NCI-H2196 treated with DMSO at 0.1 percent for 48 hours (cell line): ENCODE data around the gene WDR82.
"Not testable (repeated sequence)": the region's sequence is repeated elsewhere in the genome, so short reads cannot be mapped to it uniquely, and the experiment has no call there.

ENCODE experiments used
- DNase-seq: peaks from one replicate; lab custom pipeline; 2025; ENCODE audit not compliant: unreplicated experiment; lab: John Stamatoyannopoulos, UW

WDR82 gene

GRCh38 chr3:52289747-52290595, 11.5 kb upstream of the WDR82 start:
- no peak for DNase-seq

- no peak for DNase-seq
Observed at GRCh38 chr3:52289338-52289746, 10.9 kb upstream of the WDR82 start.

DNA sequence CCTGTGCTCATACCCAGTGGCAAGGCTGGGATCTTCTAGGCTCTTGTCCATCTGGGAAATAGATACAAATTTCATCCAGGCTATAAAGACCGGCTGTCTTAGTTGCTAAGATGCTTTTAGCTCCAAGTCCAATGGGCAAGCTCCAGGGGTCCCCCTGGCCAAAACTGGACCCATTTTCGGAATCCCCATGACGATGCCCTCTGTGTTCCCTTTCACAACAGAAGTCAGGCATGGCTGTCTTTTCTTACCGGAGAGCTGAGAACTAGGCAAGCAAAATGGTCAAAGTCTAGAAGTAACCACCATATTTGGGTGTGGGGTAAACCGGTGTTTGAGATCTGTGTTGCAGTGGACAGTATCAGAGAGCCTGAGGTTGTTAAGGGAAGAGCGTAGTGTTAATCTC, 10.2 kb upstream of the WDR82 start:
- DNase-seq: no peak

DNA sequence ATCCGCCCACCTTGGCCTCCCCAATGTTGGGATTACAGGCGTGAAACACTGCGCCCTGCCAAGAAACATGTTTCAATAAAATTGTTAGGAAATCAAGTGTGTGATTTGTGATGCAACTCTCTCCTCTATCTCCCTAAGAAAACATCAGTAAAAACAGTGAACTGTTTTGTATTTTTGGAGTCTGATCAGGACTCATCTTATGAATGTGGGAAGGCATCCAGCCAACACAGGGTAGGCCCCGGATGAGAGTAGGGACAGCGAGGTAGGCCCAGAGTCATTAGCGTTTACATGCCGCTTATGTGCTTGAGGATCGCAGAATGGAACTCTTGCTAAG, 8.3 kb upstream of the WDR82 start:
- no peak for DNase-seq

DNA sequence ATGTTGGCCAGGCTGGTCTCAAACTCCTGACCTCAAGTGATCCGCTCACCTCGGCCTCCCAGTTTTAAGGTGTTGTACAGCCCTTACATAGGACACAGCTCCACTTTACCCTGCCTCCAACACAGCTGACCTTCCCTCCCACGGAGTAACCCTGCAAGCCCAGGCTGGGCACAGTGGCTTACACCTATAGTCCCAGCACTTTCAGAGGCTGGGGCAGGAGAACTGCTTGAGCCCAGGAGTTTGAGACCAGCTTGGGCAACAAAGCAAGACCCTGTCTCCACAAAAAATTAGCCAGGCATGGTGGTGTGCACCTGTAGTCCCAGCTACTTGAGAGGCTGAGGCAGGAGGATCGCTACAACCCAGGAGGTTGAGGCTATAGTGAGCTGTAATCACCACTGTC, 5.6 kb upstream of the WDR82 start:
- not testable (repeated sequence) for DNase-seq

GRCh38 chr3:52283306-52283705, 4.9 kb upstream of the WDR82 start:
- DNase-seq: no peak

DNA sequence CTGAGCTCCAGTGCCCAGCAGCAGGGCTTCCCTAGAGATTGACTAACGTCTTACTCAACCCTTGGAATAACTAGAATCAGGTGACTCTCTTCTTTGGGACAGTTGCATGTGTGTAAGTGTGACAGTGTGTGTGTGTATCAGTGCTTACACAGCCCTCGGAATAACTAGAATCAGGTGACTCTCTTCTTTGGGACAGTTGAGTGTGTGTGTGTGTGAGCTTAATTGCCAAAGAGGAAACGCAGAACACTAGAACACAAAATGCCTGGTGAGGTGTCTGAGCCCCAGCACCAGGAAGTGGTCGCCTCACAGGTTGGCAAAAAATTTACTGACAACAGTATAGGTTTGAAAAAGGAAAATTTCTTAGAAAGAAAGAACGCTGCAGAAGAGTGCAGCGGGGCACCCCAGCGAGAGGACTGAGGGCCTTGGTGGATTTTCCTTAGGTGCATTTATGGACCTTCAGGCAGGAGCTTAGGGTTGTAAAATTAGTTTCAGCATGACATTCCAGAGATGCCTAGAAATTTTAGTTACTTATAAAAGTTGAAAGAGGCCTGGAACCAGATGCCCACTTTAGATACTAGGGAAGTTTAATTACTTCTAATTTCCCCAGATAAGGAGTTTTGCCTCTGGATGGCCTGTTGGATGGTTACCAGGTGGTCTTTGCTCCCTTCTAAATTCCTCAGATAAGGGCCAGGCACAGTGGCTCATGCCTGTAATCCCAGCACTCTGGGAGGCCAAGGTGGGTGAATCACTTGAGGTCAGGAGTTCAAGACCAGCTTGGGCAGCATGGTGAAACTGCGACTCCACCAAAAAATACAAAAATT, 3.7 kb upstream of the WDR82 start:
- no peak for DNase-seq

DNA sequence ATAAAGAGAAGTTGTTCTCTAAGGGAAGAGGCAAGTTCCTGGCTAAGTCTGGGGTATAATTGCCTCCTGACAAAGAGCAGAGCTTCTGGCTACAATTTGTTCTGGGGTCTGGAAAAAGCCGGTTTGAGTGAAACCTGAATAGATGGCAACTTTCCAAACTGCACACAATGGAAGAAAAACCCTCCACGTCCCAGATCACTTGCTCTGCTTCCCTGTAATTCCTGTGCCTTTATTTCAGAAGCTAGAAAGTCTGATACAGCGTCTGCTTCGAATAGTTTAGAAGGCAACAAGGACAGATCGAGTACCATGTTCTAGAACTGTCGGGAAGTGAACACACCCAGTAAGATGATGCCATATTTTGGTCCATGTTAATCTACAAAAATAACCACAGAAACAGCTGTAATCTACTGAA, 1.6 kb upstream of the WDR82 start:
- DNase-seq: peak; percentile 27

GRCh38 chr3:52279596-52279995, 1.1 kb upstream of the WDR82 start:
- no peak for DNase-seq

DNA sequence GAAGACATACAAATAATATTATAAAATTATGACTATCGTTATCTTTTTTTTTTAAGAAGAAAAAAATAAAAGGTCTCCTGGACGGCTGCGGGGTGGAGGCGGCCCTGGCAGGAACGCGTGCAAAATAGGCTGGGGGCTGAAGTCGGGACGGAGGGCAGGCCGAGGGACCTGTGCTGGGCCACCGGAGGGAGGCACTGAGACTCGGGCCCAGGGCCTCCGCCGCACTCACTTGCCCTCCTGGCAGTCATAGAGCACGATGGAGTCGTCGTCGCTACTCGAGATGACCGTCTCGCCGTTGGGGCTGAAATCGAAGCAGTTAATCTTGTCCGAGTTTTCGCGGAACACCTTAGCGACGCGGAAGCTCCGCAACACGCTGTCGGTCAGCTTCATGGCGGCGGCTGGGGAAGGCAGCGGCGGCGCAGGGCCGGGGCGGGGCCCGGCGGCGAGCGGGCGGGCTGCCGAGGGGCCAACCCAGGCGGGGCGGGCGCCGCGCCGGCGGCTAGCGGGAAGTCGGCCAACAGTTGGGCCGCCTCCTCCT, 408 bp downstream of the WDR82 start:
- peak; percentile 3 for DNase-seq

DNA sequence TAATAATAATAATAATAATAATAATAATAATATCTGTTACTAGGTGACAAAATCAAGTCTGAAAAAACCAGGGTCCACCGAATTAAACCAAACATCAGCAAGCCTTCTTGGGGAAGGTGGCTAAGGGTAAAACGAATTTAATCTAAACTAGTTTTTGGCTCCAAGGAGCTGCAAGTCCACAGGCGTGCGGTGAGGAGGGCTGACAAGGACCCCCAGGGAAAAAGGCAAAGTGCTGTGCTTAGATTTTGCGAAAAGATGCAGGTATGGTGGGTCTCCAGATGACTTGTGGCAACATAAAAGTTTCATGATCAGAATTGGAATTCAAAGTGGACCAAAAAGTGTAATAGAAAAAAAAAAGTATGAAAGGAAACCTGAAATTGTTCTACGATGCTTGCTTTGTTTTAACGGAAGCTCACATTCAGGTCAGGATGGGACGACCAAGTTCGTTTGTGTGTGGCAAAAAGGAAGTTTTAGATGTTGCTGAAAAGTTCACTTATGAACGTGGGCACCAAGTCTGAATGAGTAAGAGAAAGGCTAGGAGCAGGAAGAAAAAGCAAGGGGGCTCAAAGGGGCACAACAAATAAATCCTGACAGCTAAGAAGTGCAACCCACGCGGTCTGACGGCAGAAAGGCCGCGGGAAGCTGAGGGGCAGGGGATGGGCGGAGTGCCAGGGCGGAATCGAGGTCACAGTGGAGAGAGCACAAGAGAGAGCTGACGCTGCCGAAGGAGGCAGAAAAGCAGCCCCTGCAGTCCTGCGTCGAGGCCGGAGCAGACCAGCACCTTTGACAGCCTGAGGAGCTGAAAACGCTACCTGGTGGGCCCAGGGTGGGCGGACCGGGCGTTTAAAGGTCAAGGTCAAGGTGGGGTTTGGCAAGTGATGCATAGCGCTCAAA, 1.1 kb downstream of the WDR82 start:
- no peak for DNase-seq

GRCh38 chr3:52274781-52275180, 3.7 kb downstream of the WDR82 start:
- not testable (repeated sequence) for DNase-seq

DNA sequence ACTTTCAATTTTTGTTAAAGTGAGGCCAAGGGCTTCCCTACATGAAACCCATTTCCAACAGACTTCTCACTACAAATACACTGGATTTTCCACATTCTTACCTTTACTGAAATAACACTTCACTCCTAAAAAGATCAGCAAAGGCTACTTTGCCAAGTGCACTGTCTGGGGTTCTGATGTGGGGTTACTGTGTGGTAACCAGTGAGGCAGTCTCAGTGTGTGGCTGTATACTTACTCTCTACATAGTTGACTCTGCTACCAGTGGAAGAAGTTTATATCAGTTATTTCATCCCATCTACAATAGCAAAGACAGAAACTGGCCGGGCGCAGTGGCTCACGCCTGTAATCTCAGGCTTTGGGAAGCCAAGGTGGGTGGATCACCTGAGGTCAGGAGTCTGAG, 5.6 kb downstream of the WDR82 start:
- DNase-seq: no peak

- not testable (repeated sequence) for DNase-seq
Observed at GRCh38 chr3:52272172-52272571, 6.3 kb downstream of the WDR82 start.

DNA sequence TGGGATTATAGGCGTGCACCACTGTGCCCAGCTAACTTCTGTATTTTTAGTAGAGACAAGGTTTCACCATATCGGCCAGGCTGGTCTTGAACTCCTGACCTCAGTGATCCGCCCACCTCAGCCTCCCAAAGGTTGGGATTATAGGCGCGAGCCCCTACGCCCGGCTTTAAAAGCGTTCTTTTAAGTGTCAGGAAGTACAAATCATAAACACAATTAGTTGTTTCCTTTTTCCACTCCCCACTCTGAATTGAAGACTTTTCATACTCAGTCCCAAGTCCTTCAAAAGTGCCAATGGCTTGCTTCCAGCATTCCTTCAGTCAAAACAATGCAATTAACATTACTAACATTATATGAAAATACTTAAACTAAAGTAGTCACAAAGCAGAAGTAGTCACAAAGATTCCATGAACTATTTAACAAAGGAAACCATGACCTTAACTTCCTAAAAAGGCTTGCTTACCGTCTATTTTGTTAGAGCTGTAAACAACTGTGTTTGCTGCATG, 8.1 kb downstream of the WDR82 start:
- no peak for DNase-seq

DNA sequence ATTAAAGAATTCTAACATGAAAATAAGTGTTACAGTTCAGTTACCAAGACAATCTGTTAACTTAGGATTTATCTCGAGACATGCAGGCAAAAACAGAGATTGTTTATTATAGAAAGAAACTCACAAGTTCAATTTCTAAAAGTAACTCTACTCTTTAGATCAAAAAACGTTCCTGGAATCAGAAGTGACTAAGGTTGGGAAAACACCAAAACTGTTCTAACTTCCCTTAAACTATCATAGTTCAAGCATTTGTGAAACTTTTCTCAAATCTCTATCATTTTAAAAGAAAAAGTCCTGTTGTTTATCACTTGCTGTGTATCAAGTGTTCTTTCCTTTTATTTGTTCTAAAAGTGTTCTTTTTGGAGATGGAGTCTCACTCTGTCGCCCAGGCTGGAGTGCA, 8.7 kb downstream of the WDR82 start:
- DNase-seq: no peak

GRCh38 chr3:52268036-52268435, 10.4 kb downstream of the WDR82 start:
- no peak for DNase-seq

GRCh38 chr3:52265387-52265786, 13.1 kb downstream of the WDR82 start:
- no peak for DNase-seq

- no peak for DNase-seq
Observed at GRCh38 chr3:52262447-52262846, 16.0 kb downstream of the WDR82 start.

GRCh38 chr3:52259448-52259847, 19.0 kb downstream of the WDR82 start:
- no peak for DNase-seq

DNA sequence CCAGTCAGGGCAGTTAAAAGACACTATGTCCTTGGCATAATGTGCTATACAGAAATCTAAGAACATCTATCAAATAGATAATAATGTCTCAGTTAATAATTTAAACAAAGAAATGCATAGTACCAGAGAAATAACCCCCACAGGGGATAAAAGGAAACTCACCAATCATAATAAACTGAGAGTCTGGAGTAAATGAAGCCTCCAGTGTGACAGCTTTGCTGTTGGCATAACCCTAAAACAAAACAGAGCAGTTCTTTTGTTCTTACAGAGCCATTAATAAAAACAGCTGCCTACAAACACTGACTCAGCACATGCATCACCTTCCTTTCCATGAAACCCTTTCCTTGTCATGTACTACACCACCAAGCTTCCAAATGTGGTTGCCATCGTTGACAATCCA, 19.4 kb downstream of the WDR82 start:
- DNase-seq: no peak
